Common myeloid progenitor, CD34-positive (primary cell): Measurements from ENCODE around the gene PIP5KL1.
A peak's percentile ranks its signal among the peaks of the same experiment; 100 is the strongest.

Experiments used
- CTCF ChIA-PET: fragments of 350-600 bp; sonication (Branson Sonifier 250); formaldehyde crosslinking; loops from one replicate; lab custom pipeline; 2021; ENCODE audit warnings: antibody characterized with exemption; lab: Charles Lee
- POLR2A ChIA-PET: fragments of 350-600 bp; sonication (Branson Sonifier 250); formaldehyde crosslinking; loops from one replicate; lab custom pipeline; 2021; ENCODE audit warnings: antibody characterized with exemption; lab: Charles Lee
- DNase-seq, 3 donors: peaks; one replicate each; pipeline versions ENCODE4 v3.0.0 to v3.0.0-alpha.2; 2013
- H3K27ac ChIP-seq, 2 experiments: 1 replicate in 1 of 2; 2 replicates in 1 of 2; pipeline ENCODE4 v1.7.0; 2013; ENCODE audit warnings: inconsistent platforms in 2 of 2, low read length in 2 of 2, mild to moderate bottlenecking in 2 of 2, low read depth in 1 of 2, moderate library complexity in 1 of 2; ENCODE audit not compliant: severe bottlenecking in 2 of 2, insufficient read depth in 1 of 2, poor library complexity in 1 of 2
- H3K27me3 ChIP-seq, 5 experiments: replicated peaks in 2 of 5; 1 replicate in 3 of 5; 2 replicates in 2 of 5; pipeline versions ENCODE4 v1.6.1 to v1.7.0; 2013; ENCODE audit warnings: low read length in 4 of 5, mild to moderate bottlenecking in 2 of 5, moderate library complexity in 2 of 5, inconsistent platforms in 1 of 5; ENCODE audit not compliant: insufficient read depth in 5 of 5, control insufficient read depth in 4 of 5
- H3K36me3 ChIP-seq, 4 experiments: 1 replicate in 2 of 4; 2 replicates in 2 of 4; pipeline versions ENCODE4 v1.6.1 to v1.7.0; 2013; ENCODE audit warnings: low read length in 3 of 4, control low read depth in 1 of 4, mild to moderate bottlenecking in 1 of 4; ENCODE audit not compliant: control insufficient read depth in 4 of 4, insufficient read depth in 4 of 4
- H3K4me1 ChIP-seq, 4 experiments: 1 replicate in 3 of 4; 2 replicates in 1 of 4; pipeline versions ENCODE4 v1.6.1 to v1.7.1; 2013; ENCODE audit warnings: low read length in 3 of 4, mild to moderate bottlenecking in 3 of 4, control low read depth in 1 of 4, inconsistent platforms in 1 of 4, moderate library complexity in 1 of 4; ENCODE audit not compliant: control insufficient read depth in 4 of 4, insufficient read depth in 4 of 4; ENCODE audit errors: control extremely low read depth in 1 of 4
- H3K4me3 ChIP-seq, 7 experiments: 1 replicate in 4 of 7; 2 replicates in 3 of 7; pipeline versions ENCODE4 v1.5.1 to v1.7.0; 2013; ENCODE audit warnings: mild to moderate bottlenecking in 7 of 7, low read length in 6 of 7, moderate library complexity in 6 of 7, inconsistent platforms in 2 of 7, low read depth in 2 of 7, control low read depth in 1 of 7; ENCODE audit not compliant: insufficient read depth in 4 of 7, control insufficient read depth in 1 of 7; ENCODE audit errors: extremely low read depth in 1 of 7
- H3K9me3 ChIP-seq, 5 experiments: 1 replicate in 4 of 5; 2 replicates in 1 of 5; pipeline versions ENCODE4 v1.6.1 to v1.7.1; 2013; ENCODE audit warnings: low read length in 4 of 5, mild to moderate bottlenecking in 2 of 5, inconsistent platforms in 1 of 5, low read depth in 1 of 5, moderate library complexity in 1 of 5; ENCODE audit not compliant: control insufficient read depth in 4 of 5, insufficient read depth in 2 of 5; ENCODE audit errors: control extremely low read depth in 1 of 5
- WGBS: methylation state at CpG from one replicate; pipeline ENCODE4 v1.1.5; 2013; ENCODE audit not compliant: insufficient coverage; 5-methylcytosine and 5-hydroxymethylcytosine counted together

The PIP5KL1 gene

DNA sequence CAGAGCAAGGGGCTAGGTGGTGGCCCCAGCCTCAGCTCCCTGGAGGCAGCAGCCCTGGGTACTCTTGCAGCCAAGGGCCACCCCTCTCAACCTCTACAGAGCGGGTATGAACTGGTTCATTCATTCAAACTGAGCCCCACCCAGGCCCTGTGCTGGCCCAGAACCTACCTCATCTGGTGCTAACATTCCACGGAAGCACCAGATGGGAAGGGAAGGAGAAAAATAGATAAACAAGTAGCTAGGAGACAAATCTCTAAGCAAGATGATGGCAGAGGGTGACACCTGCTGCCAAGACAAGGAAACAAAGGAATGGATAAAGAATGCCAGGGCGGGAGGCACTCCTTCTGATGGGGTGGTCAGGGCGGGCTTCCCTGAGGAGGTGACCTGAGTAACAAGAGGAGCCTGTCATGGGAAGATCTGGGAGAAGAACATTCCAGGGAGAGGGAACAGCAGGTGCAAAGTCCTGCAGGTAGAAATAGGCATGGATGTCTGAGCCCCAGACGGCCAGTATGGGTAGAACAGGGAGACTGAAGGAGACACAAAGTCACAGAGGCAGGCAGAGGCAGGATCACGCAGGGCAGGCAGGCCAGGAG is 19.9 kb downstream of the PIP5KL1 start:
- H3K4me1 ChIP-seq = peaks cover 0 to 41% (median 27%) of the 10 kb centered on the region in 4 experiments
- 92% methylated on average over 6 of the region's 6 CpGs for WGBS
- peak overlapping the region in 1 of 2 experiments; percentile 38 for H3K27ac ChIP-seq
- no peaks in the 10 kb centered on the region for H3K27me3 ChIP-seq
- no peaks in the 10 kb centered on the region for H3K9me3 ChIP-seq
- peaks cover 3 to 50% (median 28%) of the 10 kb centered on the region in 4 experiments for H3K36me3 ChIP-seq
- H3K4me3 ChIP-seq = no peak overlapping the region
- DNase-seq = no peak
- ChIA-PET POLR2A (interaction anchor here (1.3 kb wide), 1 partner anchor 86 kb away, joined by 3 read pairs; no protein-coding TSS in a partner anchor), CTCF (interaction anchor here (0.6 to 2.0 kb wide), 7 partner anchors 21 to 318 kb away, joined by 3 to 14 read pairs (median 3); no protein-coding TSS in a partner anchor)

DNA sequence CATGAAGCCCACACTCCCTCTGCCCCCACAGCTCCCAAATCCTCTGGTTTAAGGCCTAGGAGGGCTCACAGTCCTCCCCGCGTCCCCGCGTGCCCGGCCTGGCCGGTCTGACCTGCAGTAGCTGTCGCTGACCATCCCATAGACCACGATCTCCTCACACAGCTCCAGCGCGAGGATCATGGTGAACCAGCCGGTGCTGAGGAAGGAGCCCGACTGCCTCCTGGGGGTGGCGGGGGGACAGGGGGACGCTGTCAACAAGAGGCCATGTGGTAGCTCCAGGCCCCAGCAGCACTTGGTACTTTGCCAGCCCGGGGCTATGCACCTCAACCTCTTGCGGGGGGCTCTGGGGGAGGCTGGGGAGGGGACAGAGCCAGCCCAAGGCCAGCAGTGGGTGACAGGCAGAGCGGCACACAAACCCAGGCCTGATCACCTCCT is 20.7 kb downstream of the PIP5KL1 start:
- CTCF ChIA-PET = interaction anchor here (1.0 to 2.0 kb wide), 10 partner anchors 21 to 318 kb away, joined by 3 to 14 read pairs (median 4); no protein-coding TSS in a partner anchor
- DNase-seq = no peak
- H3K36me3 ChIP-seq = peaks cover 3 to 50% (median 26%) of the 10 kb centered on the region in 4 experiments
- 90% methylated on average over 16 of the region's 17 CpGs for WGBS
- H3K27ac ChIP-seq = no peak overlapping the region
- no peaks in the 10 kb centered on the region for H3K9me3 ChIP-seq
- peaks cover 3 to 41% (median 28%) of the 10 kb centered on the region in 4 experiments for H3K4me1 ChIP-seq
- no peak overlapping the region for H3K4me3 ChIP-seq
- POLR2A ChIA-PET = interaction anchor here (1.3 kb wide), 1 partner anchor 85 kb away, joined by 3 read pairs; no protein-coding TSS in a partner anchor
- no peaks in the 10 kb centered on the region for H3K27me3 ChIP-seq

DNA sequence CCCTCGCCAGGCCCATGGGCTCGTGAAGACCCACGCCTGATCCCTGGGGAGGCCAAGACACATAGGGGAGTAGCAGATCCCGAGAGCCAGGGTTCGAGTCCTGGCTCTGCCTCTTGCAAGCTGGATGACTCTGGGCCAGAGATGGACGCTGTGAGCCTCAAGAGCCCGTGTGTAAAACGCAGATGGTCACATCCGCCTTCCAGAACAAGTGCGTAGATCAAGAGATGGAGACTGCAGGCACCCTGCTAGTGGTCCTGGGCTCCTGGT is 22.0 kb downstream of the PIP5KL1 start:
- Histone ChIP-seq H3K27me3 (no peaks in the 10 kb centered on the region), H3K9me3 (no peaks in the 10 kb centered on the region), H3K36me3 (peaks cover 3 to 44% (median 22%) of the 10 kb centered on the region in 4 experiments), H3K4me1 (peaks cover 5 to 48% (median 37%) of the 10 kb centered on the region in 4 experiments), H3K27ac (no peak overlapping the region), H3K4me3 (no peak overlapping the region)
- WGBS = 97% methylated on average over 10 of the region's 10 CpGs
- ChIA-PET POLR2A (no interaction called here), CTCF (no interaction called here)
- no peak for DNase-seq

DNA sequence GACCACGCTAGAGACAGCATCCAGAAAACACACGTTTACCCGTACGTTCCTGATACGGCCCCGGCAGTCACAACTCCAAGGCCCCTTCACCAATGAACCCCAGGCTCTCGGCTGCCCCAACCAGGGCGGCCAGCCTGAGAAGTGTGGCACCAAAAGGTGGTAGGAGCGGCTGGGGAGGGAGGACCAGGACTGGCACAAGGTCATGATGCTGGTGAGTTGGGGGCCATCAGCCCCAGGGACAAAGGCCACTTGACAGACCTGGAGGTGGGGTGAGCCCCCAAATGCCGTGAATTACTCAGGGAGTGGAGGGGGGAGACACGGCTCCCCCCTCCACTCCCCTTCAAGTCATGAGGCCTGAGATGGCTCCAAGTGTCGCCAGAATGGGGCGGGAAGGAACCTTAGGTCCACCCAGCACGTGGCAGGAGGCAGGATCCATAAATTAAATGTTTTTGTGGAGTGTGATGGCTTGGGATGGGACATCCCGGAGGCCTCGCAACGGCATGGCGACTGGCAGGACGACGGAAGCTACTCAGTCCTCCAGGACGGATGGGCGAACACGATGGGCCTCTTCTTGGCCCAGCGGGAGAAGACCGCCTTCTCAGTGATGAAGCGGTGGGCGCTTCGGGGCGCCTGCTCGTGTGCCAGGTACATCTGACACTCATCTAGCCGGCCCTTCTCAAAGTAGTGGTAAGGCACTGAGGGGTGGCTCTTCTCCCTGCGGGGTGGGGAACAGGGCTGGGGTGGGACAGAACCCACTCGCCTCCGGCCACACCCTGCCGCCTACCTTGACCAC is 22.5 kb downstream of the PIP5KL1 start:
- no peak overlapping the region for H3K27ac ChIP-seq
- peaks cover 9 to 53% (median 43%) of the 10 kb centered on the region in 4 experiments for H3K4me1 ChIP-seq
- no peaks in the 10 kb centered on the region for H3K9me3 ChIP-seq
- DNase-seq = no peak
- POLR2A ChIA-PET = no interaction called here
- H3K36me3 ChIP-seq = peaks cover 3 to 42% (median 21%) of the 10 kb centered on the region in 4 experiments
- H3K27me3 ChIP-seq = no peaks in the 10 kb centered on the region
- no peak overlapping the region for H3K4me3 ChIP-seq
- 89% methylated on average over 25 of the region's 35 CpGs for WGBS
- CTCF ChIA-PET = interaction anchor here (1.1 kb wide), 1 partner anchor 14 kb away, joined by 3 read pairs; no protein-coding TSS in a partner anchor

DNA sequence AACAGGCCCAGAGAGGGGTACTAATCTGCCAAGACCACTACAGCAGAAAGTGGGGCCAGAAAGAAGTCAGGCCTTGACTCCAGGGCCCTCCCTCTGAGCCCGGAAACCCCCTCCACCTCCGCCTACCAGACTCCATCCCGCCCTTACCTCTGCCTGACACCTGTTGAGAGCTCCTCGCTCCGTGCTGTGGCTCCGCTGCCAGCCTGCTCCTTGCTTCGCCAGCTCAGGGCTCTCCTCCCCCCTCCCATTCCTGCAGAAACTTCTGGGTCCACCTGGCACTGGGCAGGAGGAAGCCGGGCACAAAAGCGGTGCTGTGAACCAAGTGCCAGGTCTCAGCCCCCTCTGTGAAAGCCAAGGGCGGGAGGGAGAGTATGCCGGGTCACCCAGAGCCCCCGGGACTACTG is 24.8 kb downstream of the PIP5KL1 start:
- POLR2A ChIA-PET = interaction anchor here (1.5 kb wide), 1 partner anchor 23 kb away, joined by 5 read pairs; no protein-coding TSS in a partner anchor
- DNase-seq = no peak

DNA sequence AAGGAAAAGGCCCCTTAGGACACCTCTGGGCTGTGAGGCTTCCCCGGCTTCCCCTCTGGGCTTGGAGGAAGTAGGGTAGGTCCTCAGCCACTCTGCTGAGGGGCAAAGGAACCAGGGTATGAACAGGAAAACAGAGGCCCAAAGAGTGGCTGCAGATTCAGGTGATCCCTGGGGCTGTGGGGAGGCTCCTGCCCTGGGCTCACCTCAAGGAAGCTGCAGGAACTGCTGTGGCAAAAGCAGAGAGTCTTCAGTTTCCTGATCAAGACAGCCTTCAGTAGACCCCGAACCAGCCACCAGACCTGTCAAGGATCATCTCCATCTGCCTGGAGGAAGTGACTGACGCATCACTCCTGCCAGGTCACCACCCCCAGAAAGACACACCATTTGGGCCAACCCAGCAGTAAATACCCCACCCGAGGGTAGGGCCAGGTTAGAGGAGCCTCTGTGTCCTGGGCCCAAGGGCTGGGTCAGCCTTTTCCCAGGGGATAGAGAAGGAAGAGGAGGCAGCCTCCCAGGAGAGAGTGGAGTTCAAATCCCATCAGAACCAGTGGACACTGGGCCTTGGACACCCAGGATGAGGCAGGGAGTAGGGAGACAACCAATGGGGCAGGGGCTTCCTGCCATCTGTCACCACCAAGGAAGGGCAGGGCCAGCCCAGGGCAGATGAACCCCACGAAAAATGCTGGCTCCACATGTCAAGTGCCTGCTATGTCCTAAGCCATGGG is 25.4 kb downstream of the PIP5KL1 start:
- Histone ChIP-seq H3K36me3 (peaks cover 2 to 19% (median 6%) of the 10 kb centered on the region in 4 experiments), H3K27ac (peak overlapping the region; percentile 62 to 79), H3K9me3 (no peaks in the 10 kb centered on the region), H3K27me3 (no peaks in the 10 kb centered on the region), H3K4me1 (peaks cover 9 to 54% (median 44%) of the 10 kb centered on the region in 4 experiments), H3K4me3 (peak overlapping the region in 4 of 7 experiments; percentile 13 to 49 (median 36))
- 30% methylated on average over 4 of the region's 5 CpGs for WGBS
- CTCF ChIA-PET = interaction anchor here (1.0 to 2.2 kb wide), 7 partner anchors 10 to 35 kb away, joined by 3 to 12 read pairs (median 3); partner anchors contain the start of gene ST6GALNAC4
- DNase-seq = peak in 2 of 3 donors; percentile 57 to 66
- POLR2A ChIA-PET = interaction anchor here (1.5 kb wide), 1 partner anchor 22 kb away, joined by 5 read pairs; no protein-coding TSS in a partner anchor

More for the DNA sequence above, 24.8 kb downstream of the PIP5KL1 start:
- Histone ChIP-seq H3K36me3 (peaks cover 2 to 22% (median 9%) of the 10 kb centered on the region in 4 experiments), H3K4me1 (peaks cover 9 to 52% (median 44%) of the 10 kb centered on the region in 4 experiments), H3K27me3 (no peaks in the 10 kb centered on the region), H3K27ac (peak overlapping the region; percentile 62 to 79), H3K4me3 (peak overlapping the region in 1 of 7 experiments; percentile 37), H3K9me3 (no peaks in the 10 kb centered on the region)
- CTCF ChIA-PET = interaction anchor here (1.2 to 1.6 kb wide), 3 partner anchors 10 to 36 kb away, joined by 3 to 12 read pairs (median 4); no protein-coding TSS in a partner anchor
- WGBS = 83% methylated on average over 7 of the region's 12 CpGs
